Heart right ventricle (tissue), 16 donors: Measurements from ENCODE around the gene TBC1D3B. TPM values are rescaled to one million over a fixed set of nuclear protein-coding genes. Genes with fewer than 3 reads are reported as not detected.
A peak's percentile ranks its signal among the peaks of the same experiment; 100 is the strongest.
"Not testable (repeated sequence)": the region's sequence is repeated elsewhere in the genome, so short reads cannot be mapped to it uniquely, and the experiment has no call there.

Source experiments
- ATAC-seq, 8 donors: fragments of 200-7000 bp; cut with Tn5 transposase; one replicate each; pipeline ENCODE4 v1.9.1; 2020; ENCODE audit warnings: mild to moderate bottlenecking in 8 of 8, moderate library complexity in 8 of 8, moderate number of reproducible peaks in 1 of 8
- DNase-seq, 2 donors: peaks; one replicate each; pipeline ENCODE4 v3.0.0-alpha.2; 2020
- H3K27ac ChIP-seq, 10 donors: fragments of 200-600 bp; sonication (generic) in 2 of 10; one replicate each; pipeline versions ENCODE4 v1.5.0 to v1.8.0; 2020 to 2022; ENCODE audit warnings: mild to moderate bottlenecking in 3 of 10
- H3K27me3 ChIP-seq, 7 donors: fragments of 200-600 bp; one replicate each; pipeline ENCODE4 v1.8.0; 2021 to 2022; ENCODE audit warnings: mild to moderate bottlenecking in 2 of 7
- H3K36me3 ChIP-seq, 9 donors: fragments of 200-600 bp; sonication (generic) in 1 of 9; one replicate each; pipeline versions ENCODE4 v1.5.0 to v1.8.0; 2020 to 2022; ENCODE audit warnings: mild to moderate bottlenecking in 2 of 9
- H3K4me1 ChIP-seq, 9 donors: fragments of 200-600 bp; sonication (generic) in 1 of 9; one replicate each; pipeline versions ENCODE4 v1.5.0 to v1.8.0; 2020 to 2022; ENCODE audit warnings: mild to moderate bottlenecking in 4 of 9
- H3K4me3 ChIP-seq, 10 donors: fragments of 200-600 bp; sonication (generic) in 2 of 10; one replicate each; pipeline versions ENCODE4 v1.5.0 to v1.8.0; 2020 to 2022; ENCODE audit warnings: mild to moderate bottlenecking in 7 of 10, moderate library complexity in 2 of 10
- H3K9me3 ChIP-seq, 11 donors: fragments of 200-600 bp in 10 of 11; sonication (generic) in 2 of 11; one replicate each; pipeline versions ENCODE4 v1.5.0 to v1.8.0; 2013 to 2022; ENCODE audit warnings: mild to moderate bottlenecking in 2 of 11, control low read depth in 1 of 11, moderate library complexity in 1 of 11
- CTCF ChIP-seq, 9 donors: fragments of 200-600 bp; sonication (generic) in 2 of 9; IDR thresholded peaks; one replicate each; pipeline versions ENCODE4 v1.5.0 to v1.8.0; 2021 to 2022; ENCODE audit warnings: antibody characterized with exemption in 9 of 9, mild to moderate bottlenecking in 5 of 9, moderate library complexity in 1 of 9
- WGBS, 2 donors: extraction: QIAGEN DNeasy Blood & Tissue Kit; methylation state at CpG; one replicate each; pipeline ENCODE4 v1.1.7; 2013; ENCODE audit warnings: inconsistent platforms in 1 of 2; 5-methylcytosine and 5-hydroxymethylcytosine counted together
- intact Hi-C, 10 donors: fragments of 100-400 bp; cut with DNase I; formaldehyde crosslinking; loops; one replicate each; pipeline versions ENCODE4 v1.11.1 to v1.14.2; 2022
- polyA plus RNA-seq, 2 donors: library from polyadenylated mRNA; stranded (reverse); fragments of 200-250 nt; gene quantifications; one replicate each; pipeline ENCODE4 v1.2.3, GENCODE V29; 2013
- total RNA-seq, 10 donors: library from RNA; stranded (reverse); fragmentation: NEBNext Ultra II Directional in 3 of 10; extraction: Animal tissue kit (Norgen Biotek cat#: 25700) in 3 of 10; gene quantifications; one replicate each; pipeline versions ENCODE4 v1.2.1 to v1.2.4, GENCODE V29; 2021 to 2023
- donor health status: Arrhythmogenic right ventricular cardiomyopathy.
- donor health status: ischemic (EF 13 %, LVEDD 7.1; RV severe dilation, severe dysfunction).
- donor health status: healthy with polysubstance abuse.
- donor health status: DM: no; HTN: yes; CAD: no.
- donor health status: DM: no; HTN: no; CAD: no.
- donor health status: ischemic (EF 25% LVEDD 6.9; RV normal size, moderate dysfunction).
- donor health status: ischemic (EF 25% LVEDD 5.7; RV mildly dilated, moderate dysfunction).
- donor health status: healthy.
- donor health status: DM: yes; HTN: yes; CAD: no.
- donor health status: Ischemic cardiomyopathy.
- donor health status: ischemic (EF 35%, LVEDD 5.7; RV mildly dilated, moderate dysfunction).
- donor health status: nonischemic (EF 11% LVEDD 7.7; RV severe dilation, severe dysfunction).
- donor health status: DM: yes; HTN: yes; CAD: no.
- donor health status: PGD.
- donor health status: ischemic (EF 29% LVEDD 5.4; RV normal size, mild dysfunction).
- donor health status: nonischemic (EF 23%, LVEDD 6.1; RV moderate dilation, normal function).

TBC1D3B gene
- total and polyA plus RNA-seq, 12 donors, result 0.42 to 5.9 (median 1.7) TPM

- intact Hi-C loops, result loop anchor here in 2 of 10 donors (10.0 kb wide), 1 partner anchor 74 kb away; no protein-coding TSS in a partner anchor
These were observed 12.5 kb upstream of the TBC1D3B start for GRCh38 chr17:36188891-36189306.

DNA sequence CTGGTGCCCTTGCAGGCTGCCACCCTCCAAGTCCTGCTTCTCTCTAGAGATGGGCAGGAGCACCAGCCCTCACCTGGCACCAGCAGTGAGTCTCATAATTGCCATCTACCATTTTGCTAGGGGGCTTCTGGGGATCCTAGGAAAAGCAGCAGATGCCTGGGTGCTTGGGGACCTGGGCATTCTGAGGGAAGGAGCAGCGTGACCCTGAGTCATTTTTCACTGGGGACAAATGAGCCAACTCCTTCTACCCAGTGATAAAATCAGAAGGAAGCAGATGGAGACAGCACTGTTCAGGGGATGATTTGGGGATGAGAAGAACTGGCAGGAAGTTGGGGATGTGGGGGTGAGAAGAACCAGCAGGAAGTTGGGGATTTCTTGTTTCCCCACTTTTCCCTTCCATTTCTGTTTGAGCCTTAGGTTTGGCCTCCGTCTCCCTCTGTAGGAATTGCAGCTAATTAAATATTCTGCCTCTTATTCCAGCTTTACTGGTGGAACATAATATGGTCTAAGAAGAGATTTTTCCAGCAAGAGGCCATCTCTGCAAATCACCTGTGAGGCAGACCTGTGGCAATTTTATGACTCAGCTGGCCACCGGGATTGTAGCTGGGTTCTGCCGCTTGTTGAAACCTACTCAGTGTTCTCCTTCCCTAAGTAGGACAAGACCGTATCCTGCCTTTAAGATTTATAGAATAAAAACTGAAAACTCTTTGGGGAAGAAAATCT is 11.7 kb upstream of the TBC1D3B start:
- not testable (repeated sequence) for DNase-seq, ATAC-seq, H3K36me3 ChIP-seq, H3K9me3 ChIP-seq, H3K4me3 ChIP-seq
- Histone ChIP-seq H3K27me3 (peaks cover 0 to 32% (median 1%) of the 10 kb centered on the region in 7 donors), H3K27ac (peak overlapping the region in 3 of 10 donors; percentile 18 to 74 (median 35)), H3K4me1 (peaks cover 0 to 35% (median 0%) of the 10 kb centered on the region in 9 donors)
- WGBS, 2 donors, result 65 to 73% methylated on average over 5 of the region's 5 CpGs
- intact Hi-C loops, result loop anchor here in 3 of 10 donors (2.0 to 10.0 kb wide), 2 partner anchors 73 to 77 kb away; no protein-coding TSS in a partner anchor

More at GRCh38 chr17:36188891-36189306, 12.5 kb upstream of the TBC1D3B start:
- TF ChIP-seq CTCF (IDR thresholded peaks at IDR 0.05), result no peak
- Histone ChIP-seq H3K27ac (peak overlapping the region in 3 of 10 donors; percentile 27 to 74 (median 35)), H3K36me3 (no peaks in the 10 kb centered on the region), H3K4me3 (no peak overlapping the region), H3K9me3 (no peaks in the 10 kb centered on the region), H3K27me3 (peaks cover 0 to 24% (median 0%) of the 10 kb centered on the region in 7 donors), H3K4me1 (peaks cover 0 to 37% (median 0%) of the 10 kb centered on the region in 9 donors)
- 36 to 51% methylated on average over 7 of the region's 7 CpGs for WGBS, 2 donors
- ATAC-seq (peak; percentile 27 to 83 (median 72)), DNase-seq (peak in 1 of 2 donors; percentile 56)

DNA sequence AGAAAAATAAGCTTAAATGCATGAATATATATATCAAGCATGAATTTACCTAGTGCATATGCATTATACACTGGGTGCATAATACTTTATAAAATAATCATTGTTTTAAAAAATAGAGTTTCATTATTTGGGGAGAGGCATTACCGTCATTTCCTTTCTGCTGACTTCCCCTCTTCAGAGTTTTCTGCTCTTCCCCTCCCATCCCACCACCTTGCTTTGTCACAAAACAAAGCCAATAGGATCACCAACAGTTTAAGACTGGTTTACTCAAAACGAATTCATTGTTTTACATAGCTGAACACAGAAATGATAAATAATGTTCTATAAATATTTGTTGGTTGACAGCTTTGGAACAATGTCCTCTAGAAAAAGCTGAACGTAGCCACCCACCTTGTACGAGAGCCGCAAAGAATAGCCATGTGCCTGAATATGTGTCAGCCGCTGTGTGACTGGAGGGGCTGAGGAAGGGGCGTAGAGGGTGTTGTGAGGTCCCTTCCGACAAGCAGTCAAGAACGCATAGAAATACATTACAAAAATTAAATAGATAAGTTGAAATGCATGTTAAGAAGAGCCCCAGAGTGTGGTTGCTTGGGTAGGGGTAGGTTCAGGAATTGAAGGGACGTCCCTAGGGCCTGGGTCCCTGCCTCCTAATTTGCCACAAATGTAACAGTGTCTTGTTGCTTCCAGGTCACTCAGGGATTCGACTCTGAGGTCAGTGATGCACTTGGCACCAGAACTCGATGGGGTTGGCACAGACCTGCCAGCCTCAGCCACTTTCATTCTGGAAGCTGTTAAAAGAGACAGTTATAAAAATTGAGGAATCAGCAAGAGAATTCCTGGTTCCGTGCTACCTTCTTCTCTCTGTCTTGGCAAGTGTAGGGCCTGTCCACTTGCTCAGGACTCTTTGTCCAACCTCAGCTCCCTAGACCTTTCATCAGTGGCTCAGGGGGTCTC is 10.7 kb upstream of the TBC1D3B start:
- not testable (repeated sequence) for ATAC-seq, DNase-seq, H3K9me3 ChIP-seq, H3K36me3 ChIP-seq, H3K4me3 ChIP-seq
- Histone ChIP-seq H3K27ac (peak overlapping the region in 3 of 10 donors; percentile 14 to 74 (median 18)), H3K27me3 (peaks cover 0 to 39% (median 7%) of the 10 kb centered on the region in 7 donors), H3K4me1 (peaks cover 0 to 34% (median 0%) of the 10 kb centered on the region in 9 donors)
- WGBS, 2 donors, result 79 to 83% methylated on average over 13 of the region's 13 CpGs
- intact Hi-C loops, result loop anchor here in 3 of 10 donors (2.0 to 10.0 kb wide), 2 partner anchors 72 to 76 kb away; no protein-coding TSS in a partner anchor

DNA sequence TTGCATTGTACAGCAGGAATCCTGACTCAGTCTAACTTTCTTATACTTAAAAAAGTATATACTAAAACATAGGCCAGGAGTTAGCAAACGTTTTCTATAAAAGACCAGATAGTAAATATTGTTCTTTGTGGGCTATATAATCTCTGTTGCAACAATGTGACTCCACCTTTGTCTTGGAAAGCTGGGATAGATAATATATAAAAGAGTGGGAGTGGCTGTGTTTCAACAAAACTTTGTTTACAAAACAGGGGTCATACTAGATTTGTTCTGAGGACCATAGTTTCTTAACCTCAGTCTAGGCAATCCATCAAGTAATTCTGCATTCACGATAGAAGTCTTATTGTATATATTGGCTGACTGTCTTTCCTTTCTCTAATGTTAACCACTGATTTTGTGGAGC is 9.0 kb upstream of the TBC1D3B start:
- no peak overlapping the region for H3K4me3 ChIP-seq
- no peak for TF ChIP-seq CTCF (IDR thresholded peaks at IDR 0.05)
- no peak for DNase-seq
- no peaks in the 10 kb centered on the region for H3K9me3 ChIP-seq
- no peak for ATAC-seq
- H3K27ac ChIP-seq, result no peak overlapping the region
- intact Hi-C loops, result loop anchor here in 2 of 10 donors (10.0 kb wide), 1 partner anchor 71 kb away; no protein-coding TSS in a partner anchor
- WGBS, 2 donors, result 52 to 62% methylated on average over 2 of the region's 2 CpGs
- H3K36me3 ChIP-seq, result no peaks in the 10 kb centered on the region
- H3K4me1 ChIP-seq, result peaks cover 0 to 28% (median 0%) of the 10 kb centered on the region in 9 donors
- H3K27me3 ChIP-seq, result peaks cover 0 to 41% (median 7%) of the 10 kb centered on the region in 7 donors
